HUES6 (cell line): ENCODE measurements around the gene TTLL7.
"Not testable (repeated sequence)": the region's sequence is repeated elsewhere in the genome, so short reads cannot be mapped to it uniquely, and the experiment has no call there.

ENCODE experiments used
- H3K27ac ChIP-seq: 2 replicates; pipeline ENCODE4 v1.7.0; 2013; ENCODE audit warnings: low read depth, mild to moderate bottlenecking, low read length, inconsistent platforms
- H3K27me3 ChIP-seq: 2 replicates; pipeline ENCODE4 v1.6.1; 2013; ENCODE audit warnings: low read length; ENCODE audit not compliant: control insufficient read depth, insufficient read depth
- H3K36me3 ChIP-seq: 2 replicates; pipeline ENCODE4 v1.6.1; 2013; ENCODE audit warnings: low read length; ENCODE audit not compliant: control insufficient read depth, insufficient read depth
- H3K4me1 ChIP-seq: 2 replicates; pipeline ENCODE4 v1.6.1; 2013; ENCODE audit warnings: low read length; ENCODE audit not compliant: control insufficient read depth, insufficient read depth
- H3K4me3 ChIP-seq: 2 replicates; pipeline ENCODE4 v1.5.1; 2013; ENCODE audit warnings: low read depth, low read length
- H3K9ac ChIP-seq: one replicate; pipeline ENCODE4 v1.6.1; 2013; ENCODE audit warnings: mild to moderate bottlenecking, low read length
- H3K9me3 ChIP-seq: 2 replicates; pipeline ENCODE4 v1.6.1; 2013; ENCODE audit warnings: low read depth, low read length; ENCODE audit not compliant: control insufficient read depth, insufficient read depth

The TTLL7 gene

GRCh38 chr1:83928396-83928795 is 70.5 kb downstream of the TTLL7 start:
- Histone ChIP-seq H3K9me3 (no peaks in the 10 kb centered on the region), H3K36me3 (no peaks in the 10 kb centered on the region), H3K27me3 (no peaks in the 10 kb centered on the region), H3K27ac (no peak overlapping the region), H3K4me1 (no peaks in the 10 kb centered on the region), H3K9ac (no peak overlapping the region), H3K4me3 (no peak overlapping the region)

GRCh38 chr1:83927701-83928100 is 71.2 kb downstream of the TTLL7 start:
- Histone ChIP-seq H3K4me3 (no peak overlapping the region), H3K9ac (no peak overlapping the region), H3K9me3 (no peaks in the 10 kb centered on the region), H3K27me3 (no peaks in the 10 kb centered on the region), H3K27ac (no peak overlapping the region), H3K36me3 (no peaks in the 10 kb centered on the region), H3K4me1 (no peaks in the 10 kb centered on the region)

- Histone ChIP-seq H3K9ac (no peak overlapping the region), H3K27ac (no peak overlapping the region), H3K36me3 (no peaks in the 10 kb centered on the region), H3K4me3 (no peak overlapping the region), H3K4me1 (no peaks in the 10 kb centered on the region), H3K9me3 (no peaks in the 10 kb centered on the region), H3K27me3 (no peaks in the 10 kb centered on the region)
Observed at GRCh38 chr1:83927061-83927460, 71.9 kb downstream of the TTLL7 start.

GRCh38 chr1:83923553-83923952 is 75.4 kb downstream of the TTLL7 start:
- Histone ChIP-seq H3K9ac (no peak overlapping the region), H3K9me3 (no peaks in the 10 kb centered on the region), H3K27ac (no peak overlapping the region), H3K36me3 (no peaks in the 10 kb centered on the region), H3K4me3 (no peak overlapping the region), H3K27me3 (no peaks in the 10 kb centered on the region), H3K4me1 (no peaks in the 10 kb centered on the region)

GRCh38 chr1:83922431-83922830 is 76.5 kb downstream of the TTLL7 start:
- H3K9ac ChIP-seq, result no peak overlapping the region
- H3K4me3 ChIP-seq, result no peak overlapping the region
- H3K27me3 ChIP-seq, result no peaks in the 10 kb centered on the region
- H3K9me3 ChIP-seq, result no peaks in the 10 kb centered on the region
- H3K36me3 ChIP-seq, result no peaks in the 10 kb centered on the region
- H3K27ac ChIP-seq, result no peak overlapping the region
- H3K4me1 ChIP-seq, result no peaks in the 10 kb centered on the region

GRCh38 chr1:83920320-83920719 is 78.6 kb downstream of the TTLL7 start:
- no peak overlapping the region for H3K4me3 ChIP-seq
- H3K4me1 ChIP-seq, result no peaks in the 10 kb centered on the region
- H3K36me3 ChIP-seq, result no peaks in the 10 kb centered on the region
- H3K9me3 ChIP-seq, result no peaks in the 10 kb centered on the region
- H3K27me3 ChIP-seq, result no peaks in the 10 kb centered on the region
- no peak overlapping the region for H3K27ac ChIP-seq
- H3K9ac ChIP-seq, result no peak overlapping the region

GRCh38 chr1:83919872-83920271 is 79.1 kb downstream of the TTLL7 start:
- no peak overlapping the region for H3K4me3 ChIP-seq
- no peak overlapping the region for H3K27ac ChIP-seq
- H3K9me3 ChIP-seq, result no peaks in the 10 kb centered on the region
- no peaks in the 10 kb centered on the region for H3K4me1 ChIP-seq
- H3K36me3 ChIP-seq, result no peaks in the 10 kb centered on the region
- H3K9ac ChIP-seq, result no peak overlapping the region
- no peaks in the 10 kb centered on the region for H3K27me3 ChIP-seq

- Histone ChIP-seq H3K27me3 (no peaks in the 10 kb centered on the region), H3K27ac (no peak overlapping the region), H3K9ac (no peak overlapping the region), H3K4me3 (no peak overlapping the region), H3K9me3 (no peaks in the 10 kb centered on the region), H3K36me3 (no peaks in the 10 kb centered on the region), H3K4me1 (no peaks in the 10 kb centered on the region)
Observed at GRCh38 chr1:83918688-83919285, 80.1 kb downstream of the TTLL7 start.

GRCh38 chr1:83917959-83918358 is 81.0 kb downstream of the TTLL7 start:
- Histone ChIP-seq H3K27me3 (no peaks in the 10 kb centered on the region), H3K4me1 (no peaks in the 10 kb centered on the region), H3K36me3 (no peaks in the 10 kb centered on the region), H3K9me3 (no peaks in the 10 kb centered on the region), H3K9ac (no peak overlapping the region), H3K4me3 (no peak overlapping the region), H3K27ac (no peak overlapping the region)

- not testable (repeated sequence) for H3K4me3 ChIP-seq, H3K36me3 ChIP-seq, H3K9me3 ChIP-seq, H3K27me3 ChIP-seq, H3K27ac ChIP-seq, H3K4me1 ChIP-seq, H3K9ac ChIP-seq
Observed at GRCh38 chr1:83916094-83916493, 82.8 kb downstream of the TTLL7 start.

- no peaks in the 10 kb centered on the region for H3K4me1 ChIP-seq
- no peak overlapping the region for H3K27ac ChIP-seq
- H3K4me3 ChIP-seq, result no peak overlapping the region
Observed at GRCh38 chr1:83912876-83913275, 86.1 kb downstream of the TTLL7 start.

GRCh38 chr1:83910461-83910860 is 88.5 kb downstream of the TTLL7 start:
- no peaks in the 10 kb centered on the region for H3K9me3 ChIP-seq
- no peak overlapping the region for H3K27ac ChIP-seq
- no peak overlapping the region for H3K4me3 ChIP-seq
- no peaks in the 10 kb centered on the region for H3K36me3 ChIP-seq
- no peaks in the 10 kb centered on the region for H3K4me1 ChIP-seq
- no peak overlapping the region for H3K9ac ChIP-seq
- H3K27me3 ChIP-seq, result no peaks in the 10 kb centered on the region

More at GRCh38 chr1:83912876-83913275, 86.1 kb downstream of the TTLL7 start:
- Histone ChIP-seq H3K36me3 (no peaks in the 10 kb centered on the region), H3K27me3 (no peaks in the 10 kb centered on the region), H3K9ac (no peak overlapping the region), H3K9me3 (no peaks in the 10 kb centered on the region)
